CD4-positive, alpha-beta T cell treated with Interleukin-12 subunit alpha and Interleukin-12 subunit beta, for 1 hour (primary cell): Measurements from ENCODE around the gene DAPK2.

Experiments used
- DNase-seq: peaks from one replicate; pipeline ENCODE4 v3.0.0-alpha.2; 2020

Gene DAPK2

GRCh38 chr15:64019764-64020163, 26.5 kb downstream of the DAPK2 start:
- DNase-seq = no peak

- DNase-seq = no peak
These were observed 28.6 kb downstream of the DAPK2 start for GRCh38 chr15:64017591-64018163.

GRCh38 chr15:64017082-64017588, 29.1 kb downstream of the DAPK2 start:
- DNase-seq = no peak

GRCh38 chr15:64016257-64016656, 30.0 kb downstream of the DAPK2 start:
- DNase-seq = no peak

- no peak for DNase-seq
These were observed 31.3 kb downstream of the DAPK2 start for GRCh38 chr15:64014995-64015394.

GRCh38 chr15:64013179-64014062, 32.9 kb downstream of the DAPK2 start:
- DNase-seq = no peak

- no peak for DNase-seq
These were observed 34.5 kb downstream of the DAPK2 start for GRCh38 chr15:64011736-64012135.

GRCh38 chr15:64010719-64011118, 35.6 kb downstream of the DAPK2 start:
- DNase-seq = peak; percentile 89

GRCh38 chr15:64009798-64010261, 36.5 kb downstream of the DAPK2 start:
- DNase-seq = peak; percentile 45

GRCh38 chr15:64009241-64009640, 37.0 kb downstream of the DAPK2 start:
- no peak for DNase-seq

GRCh38 chr15:64008177-64008576, 38.1 kb downstream of the DAPK2 start:
- DNase-seq = no peak

GRCh38 chr15:64006642-64007041, 39.6 kb downstream of the DAPK2 start:
- no peak for DNase-seq

GRCh38 chr15:64004587-64004986, 41.7 kb downstream of the DAPK2 start:
- DNase-seq = no peak

GRCh38 chr15:64004056-64004455, 42.2 kb downstream of the DAPK2 start:
- DNase-seq = no peak

- no peak for DNase-seq
These were observed 43.1 kb downstream of the DAPK2 start for GRCh38 chr15:64003182-64003581.

GRCh38 chr15:64001148-64001547, 45.1 kb downstream of the DAPK2 start:
- no peak for DNase-seq

GRCh38 chr15:64000183-64000951, 45.9 kb downstream of the DAPK2 start:
- DNase-seq = no peak

- no peak for DNase-seq
These were observed 47.1 kb downstream of the DAPK2 start for GRCh38 chr15:63999177-63999576.

- DNase-seq = no peak
These were observed 47.8 kb downstream of the DAPK2 start for GRCh38 chr15:63998489-63998888.

GRCh38 chr15:63997715-63998442, 48.4 kb downstream of the DAPK2 start:
- DNase-seq = no peak

GRCh38 chr15:63996794-63997357, 49.4 kb downstream of the DAPK2 start:
- no peak for DNase-seq

GRCh38 chr15:63995789-63996188, 50.5 kb downstream of the DAPK2 start:
- DNase-seq = no peak
